Activated CD4-positive, alpha-beta T cell treated with anti-CD3 and anti-CD28 coated beads, Interleukin-2, amount 10 ng/mL, durations not matched to agents 24 days and 14 days (primary cell): ENCODE measurements around the gene BHLHA15. TPM values are rescaled to one million over a fixed set of nuclear protein-coding genes. Genes with fewer than 3 reads are reported as not detected.

Experiments used
- DNase-seq: peaks from one replicate; pipeline ENCODE4 v3.0.0; 2022
- H3K27ac Mint-ChIP-seq: one replicate; pipeline ENCODE4 v1.8.0; 2022; ENCODE audit warnings: mild to moderate bottlenecking, mixed read lengths
- H3K27me3 Mint-ChIP-seq: one replicate; pipeline ENCODE4 v1.8.0; 2022; ENCODE audit warnings: mixed read lengths
- H3K36me3 Mint-ChIP-seq: one replicate; pipeline ENCODE4 v1.8.0; 2022; ENCODE audit warnings: low read depth, mild to moderate bottlenecking, mixed read lengths
- H3K4me1 Mint-ChIP-seq: one replicate; pipeline ENCODE4 v1.8.0; 2021; ENCODE audit warnings: mixed read lengths
- H3K4me3 Mint-ChIP-seq: one replicate; pipeline ENCODE4 v1.8.0; 2022; ENCODE audit warnings: mild to moderate bottlenecking, moderate library complexity, mixed read lengths
- H3K9me3 Mint-ChIP-seq: one replicate; pipeline ENCODE4 v1.8.0; 2021; ENCODE audit warnings: mixed read lengths
- intact Hi-C: fragments of 100-400 bp; cut with micrococcal nuclease; formaldehyde crosslinking; loops from one replicate; pipeline ENCODE4 v1.15.1; 2023
- total RNA-seq: library from RNA; stranded (reverse); gene quantifications from 2 replicates; pipeline ENCODE4 v1.2.3, GENCODE V29; 2022

BHLHA15 gene
- total RNA-seq, 1 donor from 2014 or later: 0.72 TPM

DNA sequence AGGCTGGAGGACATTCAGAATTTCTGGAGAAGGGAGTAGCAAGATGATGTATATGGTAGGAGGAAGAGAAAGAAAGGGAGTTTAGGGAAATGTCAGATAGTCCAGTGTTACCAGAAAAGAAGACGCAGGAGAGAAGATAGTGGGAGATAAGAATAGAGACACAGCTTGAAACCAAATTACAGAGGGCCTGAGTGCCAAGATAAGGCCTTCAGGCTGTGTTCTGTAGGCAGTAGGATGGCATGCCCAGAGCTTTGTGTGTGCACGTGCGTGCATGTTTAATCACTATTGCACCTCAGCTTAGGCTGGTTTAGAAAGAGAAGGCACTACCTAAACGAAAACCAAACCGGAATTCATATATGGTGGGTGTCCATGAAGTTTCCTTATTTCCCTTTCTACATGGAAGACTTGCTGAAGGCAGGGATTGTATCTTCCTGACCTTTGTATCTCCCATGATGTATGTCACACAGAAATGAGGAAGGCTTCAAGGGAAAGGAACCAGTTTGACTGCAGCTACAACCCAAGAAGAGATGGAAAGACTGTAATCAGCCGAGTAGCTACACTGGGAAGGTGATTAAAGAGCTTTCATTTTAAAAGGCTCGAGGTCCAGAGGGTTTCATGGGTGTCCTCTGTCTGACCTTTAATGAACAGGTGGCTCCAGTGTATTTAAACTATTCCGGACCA, 35.8 kb upstream of the BHLHA15 start:
- Mint-ChIP-seq H3K27me3 (no peaks in the 10 kb centered on the region), H3K9me3 (no peaks in the 10 kb centered on the region), H3K4me1 (no peaks in the 10 kb centered on the region), H3K27ac (no peak overlapping the region), H3K4me3 (no peak overlapping the region), H3K36me3 (peaks cover 2% of the 10 kb centered on the region)
- intact Hi-C loops: no loop called here
- DNase-seq: no peak

DNA sequence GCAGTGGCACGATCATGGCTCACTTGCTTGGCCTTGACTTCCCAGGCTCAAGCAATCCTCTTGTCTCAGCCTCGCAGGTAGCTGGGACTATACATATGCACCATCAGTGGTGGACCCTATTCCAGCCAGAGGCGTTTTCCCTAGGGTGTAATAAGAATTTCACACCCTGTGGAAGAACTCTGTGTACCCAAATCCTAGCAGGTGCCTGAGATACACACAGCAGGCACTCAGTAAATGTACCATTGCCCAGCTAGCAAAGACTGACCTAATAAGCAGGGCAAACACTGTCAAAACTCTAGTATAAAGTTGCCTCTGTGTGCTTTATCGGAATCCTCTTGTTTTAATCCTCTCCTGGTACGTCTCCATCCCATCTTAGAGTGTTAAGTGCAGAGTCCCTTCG, 33.7 kb upstream of the BHLHA15 start:
- H3K27me3 Mint-ChIP-seq: no peaks in the 10 kb centered on the region
- peaks cover 1% of the 10 kb centered on the region for H3K36me3 Mint-ChIP-seq
- no peak for DNase-seq
- H3K4me3 Mint-ChIP-seq: no peak overlapping the region
- H3K4me1 Mint-ChIP-seq: no peaks in the 10 kb centered on the region
- H3K27ac Mint-ChIP-seq: no peak overlapping the region
- intact Hi-C loops: no loop called here
- H3K9me3 Mint-ChIP-seq: no peaks in the 10 kb centered on the region

DNA sequence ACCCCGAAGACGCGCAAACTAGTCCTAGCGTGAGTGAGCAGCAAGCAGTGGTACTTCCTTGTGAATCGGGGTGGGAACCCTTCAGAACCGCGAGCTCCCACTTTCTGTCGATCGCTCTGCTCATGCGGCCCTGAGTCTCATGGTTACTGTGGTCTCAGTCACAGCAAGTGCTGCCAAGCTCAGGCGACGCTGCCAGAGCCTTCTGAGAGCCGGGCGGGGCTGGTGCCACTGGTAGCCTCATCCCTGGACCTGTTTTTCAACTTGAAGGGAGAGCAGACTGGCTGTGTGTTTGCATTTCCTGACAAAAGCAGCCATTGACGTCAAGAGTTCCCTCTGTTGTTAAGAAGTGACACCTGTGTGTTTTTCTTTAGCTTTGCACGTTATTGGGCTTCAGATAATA, 32.9 kb upstream of the BHLHA15 start:
- no peak overlapping the region for H3K27ac Mint-ChIP-seq
- H3K27me3 Mint-ChIP-seq: no peaks in the 10 kb centered on the region
- H3K9me3 Mint-ChIP-seq: no peaks in the 10 kb centered on the region
- no peak overlapping the region for H3K4me3 Mint-ChIP-seq
- peaks cover 1% of the 10 kb centered on the region for H3K36me3 Mint-ChIP-seq
- no peaks in the 10 kb centered on the region for H3K4me1 Mint-ChIP-seq
- intact Hi-C loops: no loop called here
- DNase-seq: no peak

DNA sequence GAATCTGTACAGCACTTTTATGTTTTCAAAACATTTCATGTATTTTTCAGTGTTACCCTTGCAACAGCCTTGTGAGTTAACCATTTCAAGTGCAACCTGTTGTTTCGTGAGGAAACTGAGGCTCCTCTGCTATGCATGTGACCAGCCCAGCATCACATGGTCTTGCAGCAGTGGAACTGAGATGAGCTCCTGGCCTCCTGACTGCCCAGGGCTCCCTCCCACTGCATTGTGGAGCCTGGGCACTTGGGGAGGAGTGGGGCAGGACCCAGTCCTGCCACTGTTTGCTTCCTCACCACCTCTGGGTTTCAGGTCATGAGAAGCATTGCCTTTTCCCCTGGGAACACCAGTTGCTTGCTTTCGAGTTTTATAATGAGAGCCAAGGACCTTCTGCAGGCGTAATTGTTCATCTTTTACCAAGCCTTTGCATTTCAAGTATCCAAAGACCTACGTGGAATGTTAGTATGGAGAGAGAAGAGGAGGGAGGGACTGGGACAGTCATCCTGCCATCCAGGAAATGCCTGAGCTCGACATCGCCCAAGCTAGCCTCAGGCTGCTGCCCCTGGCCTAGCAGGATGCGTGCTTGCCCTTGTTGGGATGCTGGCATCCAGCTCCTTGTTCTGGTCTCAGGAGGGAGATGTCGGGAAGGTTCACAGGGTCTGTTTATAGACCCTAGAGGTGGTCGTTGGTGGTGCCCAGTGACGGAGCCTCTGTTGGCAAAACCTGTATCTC, 32.3 kb upstream of the BHLHA15 start:
- Mint-ChIP-seq H3K4me3 (no peak overlapping the region), H3K27ac (no peak overlapping the region), H3K4me1 (no peaks in the 10 kb centered on the region), H3K36me3 (peaks cover 1% of the 10 kb centered on the region), H3K9me3 (no peaks in the 10 kb centered on the region), H3K27me3 (no peaks in the 10 kb centered on the region)
- intact Hi-C loops: no loop called here
- no peak for DNase-seq

DNA sequence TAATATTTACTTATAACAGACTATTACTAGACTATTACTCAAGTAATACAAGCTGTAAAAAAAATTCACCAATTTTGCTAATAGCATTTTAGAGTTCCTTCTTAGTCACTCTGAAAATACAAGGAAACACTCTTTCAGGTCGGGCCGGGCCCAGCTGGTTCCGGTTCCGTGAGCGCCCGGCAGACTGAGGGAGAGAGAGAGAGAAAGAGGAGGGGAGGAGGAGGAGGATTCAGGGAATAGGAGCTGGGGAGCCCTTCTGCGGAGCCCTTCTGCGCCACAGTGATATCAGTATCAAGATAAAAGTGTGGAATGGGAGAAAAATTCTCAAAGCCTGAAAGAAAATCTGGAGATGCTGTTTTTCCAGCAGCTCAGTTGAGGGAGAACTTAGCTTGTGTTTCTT, 30.5 kb upstream of the BHLHA15 start:
- intact Hi-C loops: no loop called here

DNA sequence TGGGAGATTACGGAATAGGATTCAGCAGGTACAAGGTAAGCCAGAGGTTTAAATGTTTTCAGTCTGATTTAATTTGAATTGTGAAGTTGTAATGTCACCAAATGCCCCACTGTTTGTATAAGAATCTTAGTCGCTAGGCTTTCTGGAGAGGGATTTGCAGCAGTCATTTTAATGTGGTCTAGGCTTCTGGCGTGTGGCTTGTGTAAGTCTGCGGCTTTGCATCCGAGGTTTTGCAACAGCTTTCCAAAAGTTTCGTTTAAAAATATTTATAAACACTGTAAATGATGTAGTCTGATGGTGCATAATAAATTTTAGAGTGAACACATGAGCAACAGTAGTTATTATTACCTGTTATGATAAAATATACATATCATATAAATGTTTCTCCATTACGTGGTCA, 26.1 kb upstream of the BHLHA15 start:
- Mint-ChIP-seq H3K36me3 (peaks cover 19% of the 10 kb centered on the region), H3K27me3 (no peaks in the 10 kb centered on the region), H3K9me3 (no peaks in the 10 kb centered on the region)

More for the DNA sequence above, 30.5 kb upstream of the BHLHA15 start:
- Mint-ChIP-seq H3K27ac (no peak overlapping the region), H3K4me1 (no peaks in the 10 kb centered on the region), H3K4me3 (no peak overlapping the region), H3K27me3 (no peaks in the 10 kb centered on the region), H3K36me3 (peaks cover 1% of the 10 kb centered on the region), H3K9me3 (no peaks in the 10 kb centered on the region)
- no peak for DNase-seq

DNA sequence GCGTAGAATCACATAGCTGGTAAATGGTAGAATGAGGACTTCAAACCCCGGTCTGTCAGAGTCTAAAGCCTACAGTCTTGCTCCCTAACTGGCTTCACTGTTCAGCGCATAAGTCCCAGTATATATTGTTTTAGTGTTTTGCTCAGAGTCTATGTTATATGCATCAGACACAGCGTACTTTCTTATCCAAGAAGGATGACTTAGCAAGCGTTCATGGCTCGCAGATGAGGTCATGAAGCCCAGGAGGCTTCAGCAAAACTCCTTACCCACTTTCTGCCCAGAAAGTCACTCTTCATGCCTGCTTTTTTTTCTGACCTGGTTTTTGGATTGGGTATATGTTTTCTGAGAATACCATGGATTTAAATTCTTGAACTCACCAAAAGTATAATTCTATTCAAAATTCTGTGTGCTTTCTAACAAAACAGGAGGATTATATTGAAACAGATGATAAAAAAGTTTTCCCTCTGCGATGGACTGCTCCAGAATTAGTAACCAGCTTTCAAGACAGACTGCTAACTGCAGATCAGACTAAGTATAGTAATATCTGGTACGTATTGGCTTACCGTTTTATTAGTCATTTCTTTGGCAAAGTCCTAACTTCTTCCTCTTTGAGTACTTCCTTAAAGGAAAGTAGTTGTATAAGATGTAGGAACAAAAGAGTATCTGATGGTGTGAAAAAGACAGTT, 24.6 kb upstream of the BHLHA15 start:
- peaks cover 20% of the 10 kb centered on the region for H3K36me3 Mint-ChIP-seq

More for the DNA sequence above, 26.1 kb upstream of the BHLHA15 start:
- Mint-ChIP-seq H3K4me3 (no peak overlapping the region), H3K4me1 (peaks cover 6% of the 10 kb centered on the region), H3K27ac (no peak overlapping the region)
- no peak for DNase-seq
- intact Hi-C loops: no loop called here

DNA sequence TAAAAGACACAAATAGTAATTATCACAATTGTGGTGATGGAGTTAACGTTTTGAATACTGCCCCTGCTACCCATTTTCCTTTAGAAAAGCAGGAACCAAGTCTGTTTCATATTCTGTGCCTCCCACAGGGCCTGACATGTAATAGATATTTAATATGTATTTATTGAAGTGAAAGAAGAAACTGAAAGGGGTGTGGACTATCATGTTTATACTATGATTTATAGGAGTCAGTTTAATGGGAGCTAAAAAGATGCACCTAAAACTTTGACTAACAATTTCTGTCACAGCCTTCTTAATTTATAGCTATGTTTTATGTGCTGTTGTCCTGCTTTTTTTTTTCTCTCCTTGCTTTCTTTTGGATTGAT, 24.1 kb upstream of the BHLHA15 start:
- peaks cover 6% of the 10 kb centered on the region for H3K4me1 Mint-ChIP-seq
- no peaks in the 10 kb centered on the region for H3K27me3 Mint-ChIP-seq
- no peak overlapping the region for H3K4me3 Mint-ChIP-seq
- no peak for DNase-seq
- no peak overlapping the region for H3K27ac Mint-ChIP-seq
- peaks cover 20% of the 10 kb centered on the region for H3K36me3 Mint-ChIP-seq
- H3K9me3 Mint-ChIP-seq: no peaks in the 10 kb centered on the region
- intact Hi-C loops: no loop called here

More for the DNA sequence above, 24.6 kb upstream of the BHLHA15 start:
- Mint-ChIP-seq H3K9me3 (no peaks in the 10 kb centered on the region), H3K27me3 (no peaks in the 10 kb centered on the region), H3K4me1 (peaks cover 6% of the 10 kb centered on the region), H3K4me3 (no peak overlapping the region), H3K27ac (no peak overlapping the region)
- intact Hi-C loops: no loop called here
- no peak for DNase-seq

DNA sequence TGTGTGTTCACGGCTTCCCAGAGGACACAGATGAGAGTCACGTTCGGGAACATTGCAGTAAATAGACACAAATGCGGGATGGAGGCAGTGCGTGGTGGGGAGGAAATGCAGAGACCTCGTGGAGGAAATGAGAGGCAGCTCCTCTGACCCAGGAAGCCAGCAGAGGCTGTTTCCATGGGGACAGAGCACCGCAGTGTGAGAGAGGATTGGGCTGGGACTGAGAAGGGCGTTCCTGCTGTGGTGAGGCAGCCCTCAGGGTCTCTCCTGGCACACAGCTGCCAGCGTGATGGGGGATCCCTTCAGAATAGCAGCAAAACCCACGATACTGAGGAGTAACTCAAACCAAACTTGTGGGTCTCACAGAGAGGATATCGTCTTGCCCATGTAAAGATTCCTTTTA, 21.7 kb upstream of the BHLHA15 start:
- Mint-ChIP-seq H3K27me3 (no peaks in the 10 kb centered on the region), H3K27ac (no peak overlapping the region), H3K9me3 (no peaks in the 10 kb centered on the region), H3K36me3 (peaks cover 26% of the 10 kb centered on the region), H3K4me1 (peaks cover 6% of the 10 kb centered on the region), H3K4me3 (no peak overlapping the region)
- DNase-seq: no peak
- intact Hi-C loops: no loop called here

DNA sequence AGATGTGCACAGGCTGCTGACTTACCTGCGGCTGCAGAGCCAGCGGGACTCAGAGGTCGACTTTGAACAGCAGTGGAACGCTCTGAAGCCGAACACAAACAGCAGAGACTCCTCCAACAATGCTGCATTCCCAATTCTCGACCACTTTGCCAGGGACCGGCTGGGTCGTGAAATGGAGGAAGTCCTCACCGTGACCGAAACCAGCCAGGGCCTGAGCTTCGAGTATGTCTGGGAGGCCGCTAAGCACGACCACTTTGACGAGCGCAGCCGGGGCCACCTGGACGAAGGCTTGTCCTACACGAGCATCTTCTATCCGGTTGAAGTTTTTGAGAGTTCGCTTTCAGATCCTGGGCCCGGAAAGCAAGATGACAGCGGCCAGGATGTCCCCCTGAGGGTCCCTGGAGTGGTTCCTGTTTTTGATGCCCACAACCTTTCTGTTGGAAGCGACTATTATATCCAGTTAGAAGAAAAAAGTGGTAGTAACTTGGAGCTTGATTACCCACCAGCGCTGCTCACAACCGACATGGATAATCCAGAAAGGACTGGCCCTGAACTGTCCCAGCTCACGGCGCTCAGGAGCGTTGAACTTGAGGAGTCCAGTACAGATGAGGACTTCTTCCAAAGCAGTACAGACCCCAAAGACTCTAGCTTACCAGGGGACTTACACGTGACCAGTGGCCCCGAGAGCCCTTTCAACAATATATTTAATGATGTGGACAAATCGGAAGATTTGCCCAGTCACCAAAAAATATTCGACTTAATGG, 19.4 kb upstream of the BHLHA15 start:
- no peak overlapping the region for H3K27ac Mint-ChIP-seq
- intact Hi-C loops: no loop called here
- H3K4me3 Mint-ChIP-seq: no peak overlapping the region
- DNase-seq: no peak
- no peaks in the 10 kb centered on the region for H3K9me3 Mint-ChIP-seq
- H3K36me3 Mint-ChIP-seq: peaks cover 28% of the 10 kb centered on the region
- no peaks in the 10 kb centered on the region for H3K27me3 Mint-ChIP-seq
- H3K4me1 Mint-ChIP-seq: peaks cover 10% of the 10 kb centered on the region

DNA sequence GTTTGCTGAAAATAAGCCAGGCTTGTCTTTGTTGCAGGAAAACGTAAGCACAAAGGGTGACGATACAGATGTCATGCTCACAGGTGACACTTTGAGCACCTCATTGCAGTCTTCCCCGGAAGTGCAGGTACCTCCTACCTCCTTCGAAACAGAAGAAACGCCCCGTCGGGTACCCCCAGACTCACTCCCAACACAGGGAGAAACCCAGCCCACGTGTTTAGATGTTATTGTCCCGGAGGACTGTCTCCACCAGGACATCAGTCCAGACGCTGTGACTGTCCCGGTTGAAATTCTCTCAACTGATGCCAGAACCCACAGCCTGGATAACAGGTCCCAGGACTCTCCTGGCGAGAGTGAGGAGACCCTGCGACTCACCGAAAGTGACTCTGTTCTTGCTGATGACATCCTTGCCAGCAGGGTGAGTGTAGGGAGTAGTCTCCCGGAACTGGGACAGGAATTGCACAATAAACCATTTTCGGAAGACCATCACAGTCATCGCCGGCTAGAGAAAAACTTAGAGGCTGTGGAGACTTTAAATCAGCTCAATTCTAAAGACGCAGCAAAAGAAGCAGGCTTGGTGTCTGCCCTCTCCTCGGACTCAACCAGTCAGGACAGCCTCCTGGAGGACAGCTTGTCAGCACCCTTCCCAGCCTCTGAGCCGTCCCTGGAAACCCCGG, 18.3 kb upstream of the BHLHA15 start:
- H3K27me3 Mint-ChIP-seq: no peaks in the 10 kb centered on the region
- H3K9me3 Mint-ChIP-seq: no peaks in the 10 kb centered on the region
- H3K4me3 Mint-ChIP-seq: no peak overlapping the region
- H3K36me3 Mint-ChIP-seq: peaks cover 27% of the 10 kb centered on the region
- H3K4me1 Mint-ChIP-seq: peaks cover 10% of the 10 kb centered on the region
- no peak for DNase-seq
- intact Hi-C loops: no loop called here
- no peak overlapping the region for H3K27ac Mint-ChIP-seq

DNA sequence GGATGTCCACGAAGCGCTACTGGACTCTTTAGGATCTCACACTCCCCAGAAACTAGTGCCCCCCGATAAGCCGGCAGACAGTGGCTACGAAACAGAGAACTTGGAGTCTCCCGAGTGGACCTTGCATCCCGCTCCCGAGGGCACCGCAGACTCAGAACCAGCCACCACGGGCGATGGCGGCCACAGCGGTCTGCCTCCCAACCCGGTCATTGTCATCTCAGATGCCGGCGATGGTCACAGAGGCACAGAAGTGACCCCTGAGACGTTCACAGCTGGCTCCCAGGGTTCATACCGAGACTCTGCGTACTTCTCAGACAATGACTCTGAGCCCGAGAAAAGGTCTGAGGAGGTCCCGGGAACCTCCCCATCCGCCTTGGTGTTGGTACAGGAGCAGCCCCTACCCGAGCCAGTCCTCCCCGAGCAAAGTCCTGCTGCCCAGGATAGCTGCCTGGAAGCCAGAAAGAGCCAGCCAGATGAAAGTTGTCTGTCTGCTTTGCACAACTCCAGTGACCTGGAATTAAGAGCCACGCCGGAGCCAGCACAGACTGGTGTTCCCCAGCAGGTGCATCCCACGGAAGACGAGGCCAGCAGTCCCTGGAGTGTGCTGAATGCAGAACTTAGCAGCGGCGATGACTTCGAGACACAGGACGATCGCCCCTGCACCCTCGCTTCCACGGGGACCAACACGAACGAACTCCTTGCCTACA, 17.6 kb upstream of the BHLHA15 start:
- intact Hi-C loops: no loop called here
- Mint-ChIP-seq H3K4me1 (peaks cover 10% of the 10 kb centered on the region), H3K27me3 (no peaks in the 10 kb centered on the region), H3K27ac (no peak overlapping the region), H3K36me3 (peaks cover 23% of the 10 kb centered on the region), H3K9me3 (no peaks in the 10 kb centered on the region), H3K4me3 (no peak overlapping the region)
- no peak for DNase-seq

DNA sequence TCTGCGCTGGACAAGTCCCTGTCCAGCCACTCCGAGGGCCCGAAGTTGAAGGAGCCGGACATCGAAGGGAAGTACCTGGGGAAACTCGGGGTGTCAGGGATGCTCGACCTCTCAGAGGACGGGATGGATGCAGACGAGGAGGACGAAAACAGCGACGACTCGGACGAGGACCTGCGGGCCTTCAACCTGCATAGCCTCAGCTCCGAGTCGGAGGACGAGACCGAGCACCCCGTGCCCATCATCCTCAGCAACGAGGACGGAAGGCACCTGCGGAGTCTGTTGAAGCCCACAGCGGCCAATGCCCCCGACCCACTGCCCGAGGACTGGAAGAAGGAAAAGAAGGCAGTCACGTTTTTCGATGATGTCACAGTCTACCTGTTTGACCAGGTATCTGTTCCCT, 17.1 kb upstream of the BHLHA15 start:
- Mint-ChIP-seq H3K36me3 (peaks cover 20% of the 10 kb centered on the region), H3K4me1 (peaks cover 10% of the 10 kb centered on the region), H3K27ac (no peak overlapping the region), H3K27me3 (no peaks in the 10 kb centered on the region), H3K9me3 (peaks cover 3% of the 10 kb centered on the region), H3K4me3 (no peak overlapping the region)
- intact Hi-C loops: no loop called here
- no peak for DNase-seq
